Endothelial cell (in vitro differentiated cells): Measurements from ENCODE around the gene PCDHA8. TPM values are rescaled to one million over a fixed set of nuclear protein-coding genes. Genes with fewer than 3 reads are reported as not detected.

Experiments
- DNase-seq: peaks from one replicate; pipeline ENCODE4 v3.0.0; 2021; ENCODE audit warnings: low spot score
- H3K27ac Mint-ChIP-seq: one replicate; pipeline ENCODE4 v1.8.0; 2021; ENCODE audit warnings: mixed read lengths, inconsistent platforms; ENCODE audit not compliant: unreplicated experiment
- H3K27me3 Mint-ChIP-seq: one replicate; pipeline ENCODE4 v1.8.0; 2021; ENCODE audit warnings: mild to moderate bottlenecking, moderate library complexity, mixed read lengths, inconsistent platforms; ENCODE audit not compliant: unreplicated experiment
- H3K36me3 Mint-ChIP-seq: one replicate; pipeline ENCODE4 v1.8.0; 2021; ENCODE audit warnings: mild to moderate bottlenecking, low read depth, mixed read lengths, inconsistent platforms; ENCODE audit not compliant: unreplicated experiment
- H3K4me1 Mint-ChIP-seq: one replicate; pipeline ENCODE4 v1.8.0; 2021; ENCODE audit warnings: mild to moderate bottlenecking, mixed read lengths, inconsistent platforms; ENCODE audit not compliant: unreplicated experiment
- H3K4me3 Mint-ChIP-seq: one replicate; pipeline ENCODE4 v1.8.0; 2021; ENCODE audit warnings: mild to moderate bottlenecking, mixed read lengths, inconsistent platforms; ENCODE audit not compliant: unreplicated experiment
- H3K9me3 Mint-ChIP-seq: one replicate; pipeline ENCODE4 v1.8.0; 2021; ENCODE audit warnings: mixed read lengths, inconsistent platforms; ENCODE audit not compliant: unreplicated experiment
- total RNA-seq: library from RNA; stranded (reverse); fragmentation: NEBNext Ultra II Directional; extraction: Animal tissue kit (Norgen Biotek cat#: 25700); gene quantifications from one replicate; pipeline ENCODE4 v1.2.1, GENCODE V29; 2021; ENCODE audit not compliant: unreplicated experiment
- TF ChIP-seq, protein P1 (sequence below): fragments of 200-600 bp; sonication (generic); IDR thresholded peaks from one replicate; pipeline ENCODE4 v1.5.0; 2021; ENCODE audit warnings: antibody characterized with exemption; ENCODE audit not compliant: unreplicated experiment

PCDHA8 gene
- total RNA-seq, 1 donor from 2014 or later: 1.6 TPM

DNA sequence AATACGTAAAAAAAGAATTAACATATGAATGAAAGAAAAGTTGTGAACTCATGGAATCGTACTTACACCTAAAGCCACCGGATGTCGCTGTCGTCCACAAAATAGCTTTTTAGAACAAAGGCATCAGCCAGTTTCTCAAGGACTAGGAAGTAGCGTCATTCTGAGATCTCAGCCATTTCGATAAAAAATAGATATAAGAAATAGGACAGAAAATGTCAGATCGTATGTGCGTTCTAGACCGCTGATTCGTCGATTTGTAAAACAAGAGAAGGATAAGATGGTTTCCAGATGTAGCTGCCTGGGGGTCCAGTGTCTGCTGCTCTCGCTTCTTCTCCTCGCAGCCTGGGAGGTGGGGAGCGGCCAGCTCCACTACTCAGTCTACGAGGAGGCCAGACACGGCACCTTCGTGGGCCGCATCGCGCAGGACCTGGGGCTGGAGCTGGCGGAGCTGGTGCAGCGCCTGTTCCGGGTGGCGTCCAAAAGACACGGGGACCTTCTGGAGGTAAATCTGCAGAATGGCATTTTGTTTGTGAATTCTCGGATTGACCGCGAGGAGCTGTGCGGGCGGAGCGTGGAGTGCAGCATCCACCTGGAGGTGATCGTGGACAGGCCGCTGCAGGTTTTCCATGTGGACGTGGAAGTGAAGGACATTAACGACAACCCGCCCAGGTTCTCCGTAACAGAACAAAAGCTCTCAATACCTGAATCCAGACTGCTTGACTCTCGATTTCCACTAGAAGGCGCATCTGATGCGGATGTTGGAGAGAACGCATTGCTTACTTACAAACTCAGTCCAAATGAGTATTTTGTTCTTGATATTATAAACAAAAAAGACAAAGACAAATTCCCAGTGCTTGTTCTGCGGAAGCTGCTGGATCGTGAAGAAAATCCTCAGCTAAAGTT, 15.0 kb downstream of the PCDHA8 start, which contains the start of gene PCDHA10:
Gene PCDHA10, plus strand, starts transcription at position 126 of the 903 bp plus-strand sequence. Its CDS starts 152 bp downstream, at position 278.
- Mint-ChIP-seq H3K36me3 (peaks cover 19% of the 10 kb centered on the region), H3K27me3 (peaks cover 2% of the 10 kb centered on the region), H3K9me3 (no peaks in the 10 kb centered on the region), H3K4me3 (peak within 1 kb of the TSS; percentile 89), H3K27ac (peak within 1 kb of the TSS; percentile 84), H3K4me1 (peaks cover 10% of the 10 kb centered on the region)
- no peak for DNase-seq
- TF ChIP-seq, protein P1, sequence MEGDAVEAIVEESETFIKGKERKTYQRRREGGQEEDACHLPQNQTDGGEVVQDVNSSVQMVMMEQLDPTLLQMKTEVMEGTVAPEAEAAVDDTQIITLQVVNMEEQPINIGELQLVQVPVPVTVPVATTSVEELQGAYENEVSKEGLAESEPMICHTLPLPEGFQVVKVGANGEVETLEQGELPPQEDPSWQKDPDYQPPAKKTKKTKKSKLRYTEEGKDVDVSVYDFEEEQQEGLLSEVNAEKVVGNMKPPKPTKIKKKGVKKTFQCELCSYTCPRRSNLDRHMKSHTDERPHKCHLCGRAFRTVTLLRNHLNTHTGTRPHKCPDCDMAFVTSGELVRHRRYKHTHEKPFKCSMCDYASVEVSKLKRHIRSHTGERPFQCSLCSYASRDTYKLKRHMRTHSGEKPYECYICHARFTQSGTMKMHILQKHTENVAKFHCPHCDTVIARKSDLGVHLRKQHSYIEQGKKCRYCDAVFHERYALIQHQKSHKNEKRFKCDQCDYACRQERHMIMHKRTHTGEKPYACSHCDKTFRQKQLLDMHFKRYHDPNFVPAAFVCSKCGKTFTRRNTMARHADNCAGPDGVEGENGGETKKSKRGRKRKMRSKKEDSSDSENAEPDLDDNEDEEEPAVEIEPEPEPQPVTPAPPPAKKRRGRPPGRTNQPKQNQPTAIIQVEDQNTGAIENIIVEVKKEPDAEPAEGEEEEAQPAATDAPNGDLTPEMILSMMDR: peak; percentile 55

DNA sequence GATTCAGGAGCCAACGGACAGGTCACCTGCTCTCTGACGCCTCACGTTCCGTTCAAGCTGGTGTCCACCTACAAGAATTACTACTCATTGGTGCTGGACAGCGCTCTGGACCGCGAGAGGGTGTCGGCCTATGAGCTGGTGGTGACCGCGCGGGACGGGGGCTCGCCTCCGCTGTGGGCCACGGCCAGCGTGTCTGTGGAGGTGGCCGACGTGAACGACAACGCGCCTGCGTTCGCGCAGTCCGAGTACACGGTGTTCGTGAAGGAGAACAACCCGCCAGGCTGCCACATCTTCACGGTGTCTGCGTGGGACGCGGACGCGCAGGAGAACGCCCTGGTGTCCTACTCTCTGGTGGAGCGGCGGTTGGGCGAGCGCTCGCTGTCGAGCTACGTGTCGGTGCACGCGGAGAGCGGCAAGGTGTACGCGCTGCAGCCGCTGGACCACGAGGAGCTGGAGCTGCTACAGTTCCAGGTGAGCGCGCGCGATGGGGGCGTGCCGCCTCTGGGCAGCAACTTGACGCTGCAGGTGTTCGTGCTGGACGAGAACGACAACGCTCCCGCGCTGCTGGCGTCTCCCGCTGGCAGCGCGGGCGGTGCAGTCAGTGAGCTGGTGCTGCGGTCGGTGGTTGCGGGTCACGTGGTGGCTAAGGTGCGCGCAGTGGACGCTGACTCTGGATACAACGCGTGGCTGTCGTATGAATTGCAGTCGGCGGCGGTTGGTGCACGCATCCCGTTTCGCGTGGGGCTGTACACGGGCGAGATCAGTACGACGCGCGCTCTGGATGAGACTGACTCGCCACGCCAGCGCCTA, 16.4 kb downstream of the PCDHA8 start:
- no peaks in the 10 kb centered on the region for H3K9me3 Mint-ChIP-seq
- TF ChIP-seq, protein P1: no peak
- peaks cover 30% of the 10 kb centered on the region for H3K36me3 Mint-ChIP-seq
- peaks cover 10% of the 10 kb centered on the region for H3K4me1 Mint-ChIP-seq
- peaks cover 6% of the 10 kb centered on the region for H3K27me3 Mint-ChIP-seq
- DNase-seq: no peak
- no peak overlapping the region for H3K4me3 Mint-ChIP-seq
- no peak overlapping the region for H3K27ac Mint-ChIP-seq

DNA sequence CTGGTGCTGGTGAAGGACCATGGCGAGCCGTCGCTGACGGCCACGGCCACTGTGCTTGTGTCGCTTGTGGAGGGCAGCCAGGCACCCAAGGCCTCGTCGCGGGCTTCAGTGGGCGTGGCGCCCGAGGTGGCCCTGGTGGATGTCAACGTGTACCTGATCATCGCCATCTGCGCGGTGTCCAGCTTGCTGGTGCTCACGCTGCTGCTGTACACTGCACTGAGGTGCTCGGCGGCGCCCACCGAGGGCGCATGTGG, 16.9 kb downstream of the PCDHA8 start:
- Mint-ChIP-seq H3K27me3 (peaks cover 6% of the 10 kb centered on the region), H3K36me3 (peaks cover 35% of the 10 kb centered on the region)

DNA sequence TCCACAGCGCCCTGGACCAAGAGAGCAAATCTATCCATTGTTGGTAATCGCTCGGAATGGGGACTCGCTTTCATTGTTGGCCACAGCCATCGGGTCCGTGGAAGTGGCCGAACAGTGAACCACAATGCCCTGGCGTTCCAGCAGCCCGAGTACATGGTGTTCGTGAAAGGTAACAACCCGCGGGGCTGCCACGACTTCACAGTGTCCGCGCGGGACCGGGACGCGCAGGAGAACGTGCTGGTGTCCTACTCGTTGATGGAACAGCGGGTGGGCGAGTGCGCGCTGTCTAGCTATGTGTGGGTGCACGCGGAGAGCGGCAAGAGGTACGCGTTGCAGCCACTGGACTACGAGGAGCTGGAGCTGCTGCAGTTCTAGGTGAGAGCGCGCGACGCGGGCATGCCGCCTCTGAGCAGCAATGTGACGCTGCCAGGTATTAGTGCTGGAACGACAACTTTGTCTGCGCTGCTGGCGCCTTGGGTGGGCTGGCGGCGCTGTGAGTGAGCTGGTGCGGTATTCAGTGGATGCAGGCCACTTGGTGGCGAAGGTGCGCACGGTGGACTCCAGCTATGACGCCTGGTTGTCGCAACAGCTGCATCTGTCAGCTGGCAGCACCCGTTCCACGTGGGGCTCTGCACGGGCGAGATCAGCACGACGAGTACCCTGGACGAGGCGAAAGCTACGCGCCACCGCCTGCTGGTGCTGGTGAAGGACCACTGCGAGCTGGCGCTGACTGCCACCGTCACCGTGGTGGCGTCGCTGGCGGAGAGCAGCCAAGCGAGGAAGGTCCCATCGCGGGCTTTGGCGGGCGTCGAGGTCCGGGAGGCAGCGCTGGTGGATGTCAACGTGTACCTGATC, 21.7 kb downstream of the PCDHA8 start:
- H3K36me3 Mint-ChIP-seq: peaks cover 30% of the 10 kb centered on the region
- H3K4me3 Mint-ChIP-seq: no peak overlapping the region
- DNase-seq: no peak
- no peak overlapping the region for H3K27ac Mint-ChIP-seq
- no peaks in the 10 kb centered on the region for H3K4me1 Mint-ChIP-seq
- H3K27me3 Mint-ChIP-seq: peaks cover 4% of the 10 kb centered on the region
- TF ChIP-seq, protein P1: no peak
- no peaks in the 10 kb centered on the region for H3K9me3 Mint-ChIP-seq

More for the DNA sequence above, 16.9 kb downstream of the PCDHA8 start:
- no peak overlapping the region for H3K4me3 Mint-ChIP-seq
- TF ChIP-seq, protein P1: no peak
- H3K4me1 Mint-ChIP-seq: peaks cover 10% of the 10 kb centered on the region
- no peaks in the 10 kb centered on the region for H3K9me3 Mint-ChIP-seq
- no peak overlapping the region for H3K27ac Mint-ChIP-seq
- DNase-seq: no peak
